Esophagus squamous epithelium (tissue), 4 donors: Measurements from ENCODE around the gene MTURN.

Experiments used
- POLR2A ChIP-seq, 4 donors: fragments of 450-650 bp; IDR thresholded peaks; one replicate each; pipeline ENCODE4 v1.6.1; 2017; ENCODE audit warnings: antibody characterized with exemption in 4 of 4, mild to moderate bottlenecking in 4 of 4, moderate library complexity in 3 of 4
- TF ChIP-seq, protein P1 (sequence below), 6 experiments: fragments of 450-650 bp in 4 of 6; fragments of 200-600 bp in 2 of 6; sonication (generic) in 2 of 6; IDR thresholded peaks; one replicate each; pipeline ENCODE4 v1.5.1; 2016 to 2019; ENCODE audit warnings: antibody characterized with exemption in 6 of 6, mild to moderate bottlenecking in 4 of 6, moderate library complexity in 4 of 6

DNA sequence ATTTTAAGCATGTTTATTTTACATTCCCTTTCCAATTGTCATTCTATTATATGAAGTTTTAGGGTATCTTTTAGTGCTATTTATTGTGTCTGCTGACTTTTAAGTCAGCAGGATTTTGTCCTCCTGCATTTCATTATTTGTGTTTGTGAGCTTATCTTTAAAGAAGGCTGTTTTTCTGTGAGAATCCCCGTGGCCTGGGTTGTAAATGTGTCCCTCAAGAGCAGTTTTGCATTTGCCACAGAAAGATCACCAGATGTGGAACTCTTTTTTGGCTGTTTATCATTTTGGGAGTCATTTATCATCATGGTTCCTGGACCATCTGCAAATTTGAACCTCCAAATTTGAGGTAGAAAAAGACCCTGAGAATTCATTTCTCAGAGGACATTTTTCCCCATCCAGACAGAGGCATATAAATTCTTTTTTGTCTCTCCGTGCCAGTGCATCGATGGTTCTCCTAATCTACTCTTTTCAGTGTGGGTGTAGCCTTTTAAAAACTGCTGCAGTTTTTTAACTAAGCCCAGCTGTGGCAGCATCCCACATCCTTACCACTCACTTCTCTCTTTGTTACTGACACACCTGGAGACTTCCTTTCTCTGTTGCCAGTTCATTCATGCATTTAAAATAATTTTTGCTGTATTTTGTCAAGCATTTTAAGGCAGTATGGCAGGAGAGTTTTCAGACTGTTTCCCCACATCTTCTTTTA, 20.1 kb upstream of the MTURN start:
- TF ChIP-seq, protein P1, sequence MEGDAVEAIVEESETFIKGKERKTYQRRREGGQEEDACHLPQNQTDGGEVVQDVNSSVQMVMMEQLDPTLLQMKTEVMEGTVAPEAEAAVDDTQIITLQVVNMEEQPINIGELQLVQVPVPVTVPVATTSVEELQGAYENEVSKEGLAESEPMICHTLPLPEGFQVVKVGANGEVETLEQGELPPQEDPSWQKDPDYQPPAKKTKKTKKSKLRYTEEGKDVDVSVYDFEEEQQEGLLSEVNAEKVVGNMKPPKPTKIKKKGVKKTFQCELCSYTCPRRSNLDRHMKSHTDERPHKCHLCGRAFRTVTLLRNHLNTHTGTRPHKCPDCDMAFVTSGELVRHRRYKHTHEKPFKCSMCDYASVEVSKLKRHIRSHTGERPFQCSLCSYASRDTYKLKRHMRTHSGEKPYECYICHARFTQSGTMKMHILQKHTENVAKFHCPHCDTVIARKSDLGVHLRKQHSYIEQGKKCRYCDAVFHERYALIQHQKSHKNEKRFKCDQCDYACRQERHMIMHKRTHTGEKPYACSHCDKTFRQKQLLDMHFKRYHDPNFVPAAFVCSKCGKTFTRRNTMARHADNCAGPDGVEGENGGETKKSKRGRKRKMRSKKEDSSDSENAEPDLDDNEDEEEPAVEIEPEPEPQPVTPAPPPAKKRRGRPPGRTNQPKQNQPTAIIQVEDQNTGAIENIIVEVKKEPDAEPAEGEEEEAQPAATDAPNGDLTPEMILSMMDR (IDR thresholded peaks at IDR 0.05) = no peak
- TF ChIP-seq POLR2A (IDR thresholded peaks at IDR 0.05) = no peak
